DND-41 (cell line): ENCODE measurements around the gene WBP2NL.

Experiments used
- EZH2 ChIP-seq: IDR thresholded peaks from 3 replicates; pipeline ENCODE4 v1.6.1; 2012; ENCODE audit warnings: borderline replicate concordance, low read depth, mild to moderate bottlenecking, moderate library complexity, low read length, inconsistent platforms; ENCODE audit not compliant: severe bottlenecking
- TF ChIP-seq, protein P1 (sequence below): IDR thresholded peaks from 2 replicates; pipeline ENCODE4 v1.5.1; 2012; ENCODE audit warnings: borderline replicate concordance, low read length, moderate library complexity, mild to moderate bottlenecking; ENCODE audit not compliant: poor library complexity, severe bottlenecking; ENCODE audit errors: extremely low read depth

DNA sequence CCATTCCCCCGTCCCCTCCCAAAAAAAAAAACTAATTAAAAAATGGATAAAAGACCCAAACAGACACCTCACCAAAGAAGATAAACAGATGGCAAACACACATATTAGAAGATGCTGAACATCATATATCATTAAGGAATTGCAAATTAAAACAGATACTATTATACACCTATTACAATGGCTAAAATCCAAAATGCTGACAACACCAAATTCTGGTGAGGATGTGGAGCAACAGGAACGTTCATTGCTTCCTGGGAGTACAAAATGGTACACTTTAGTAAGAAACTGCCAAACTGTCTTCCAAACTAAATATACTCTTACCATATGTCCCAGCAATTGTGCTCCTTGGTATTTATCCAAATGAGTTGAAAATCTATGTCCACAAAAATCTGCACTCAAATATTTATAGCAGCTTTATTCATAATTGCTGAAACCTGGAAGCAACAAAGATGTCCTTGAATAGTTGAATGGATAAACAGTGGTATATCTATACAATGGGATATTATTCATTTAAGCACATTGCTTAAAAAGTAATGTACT lies 52.1 kb downstream of the WBP2NL start:
- TF ChIP-seq, protein P1, sequence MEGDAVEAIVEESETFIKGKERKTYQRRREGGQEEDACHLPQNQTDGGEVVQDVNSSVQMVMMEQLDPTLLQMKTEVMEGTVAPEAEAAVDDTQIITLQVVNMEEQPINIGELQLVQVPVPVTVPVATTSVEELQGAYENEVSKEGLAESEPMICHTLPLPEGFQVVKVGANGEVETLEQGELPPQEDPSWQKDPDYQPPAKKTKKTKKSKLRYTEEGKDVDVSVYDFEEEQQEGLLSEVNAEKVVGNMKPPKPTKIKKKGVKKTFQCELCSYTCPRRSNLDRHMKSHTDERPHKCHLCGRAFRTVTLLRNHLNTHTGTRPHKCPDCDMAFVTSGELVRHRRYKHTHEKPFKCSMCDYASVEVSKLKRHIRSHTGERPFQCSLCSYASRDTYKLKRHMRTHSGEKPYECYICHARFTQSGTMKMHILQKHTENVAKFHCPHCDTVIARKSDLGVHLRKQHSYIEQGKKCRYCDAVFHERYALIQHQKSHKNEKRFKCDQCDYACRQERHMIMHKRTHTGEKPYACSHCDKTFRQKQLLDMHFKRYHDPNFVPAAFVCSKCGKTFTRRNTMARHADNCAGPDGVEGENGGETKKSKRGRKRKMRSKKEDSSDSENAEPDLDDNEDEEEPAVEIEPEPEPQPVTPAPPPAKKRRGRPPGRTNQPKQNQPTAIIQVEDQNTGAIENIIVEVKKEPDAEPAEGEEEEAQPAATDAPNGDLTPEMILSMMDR: no peak
- no peak for TF ChIP-seq EZH2
